HG03521 (cell line): ENCODE measurements around the gene FOXQ1.
"Not testable (repeated sequence)": the region's sequence is repeated elsewhere in the genome, so short reads cannot be mapped to it uniquely, and the experiment has no call there.

Source experiments
- ATAC-seq: cut with Tn5 transposase; IDR thresholded peaks from one replicate; pipeline ENCODE4 v1.9.1; 2021; ENCODE audit warnings: mild to moderate bottlenecking, moderate library complexity; ENCODE audit not compliant: unreplicated experiment

FOXQ1 gene

DNA sequence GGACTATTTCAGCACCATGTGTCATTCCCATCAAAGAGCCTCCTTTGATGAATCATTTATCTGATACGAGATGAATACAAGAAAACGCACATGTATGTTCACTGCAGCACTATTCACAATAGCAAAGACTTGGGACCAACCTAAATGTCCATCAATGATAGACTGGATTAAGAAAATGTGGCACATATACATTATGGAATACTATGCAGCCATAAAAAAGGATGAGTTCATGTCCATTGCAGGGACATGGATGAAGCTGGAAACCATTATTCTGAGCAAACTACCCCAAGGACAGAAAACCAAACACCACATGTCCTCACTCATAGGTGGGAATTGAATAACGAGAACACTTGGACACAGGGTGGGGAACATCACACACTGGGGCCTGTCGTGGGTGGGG, 49.8 kb downstream of the FOXQ1 start:
- ATAC-seq: not testable (repeated sequence)

DNA sequence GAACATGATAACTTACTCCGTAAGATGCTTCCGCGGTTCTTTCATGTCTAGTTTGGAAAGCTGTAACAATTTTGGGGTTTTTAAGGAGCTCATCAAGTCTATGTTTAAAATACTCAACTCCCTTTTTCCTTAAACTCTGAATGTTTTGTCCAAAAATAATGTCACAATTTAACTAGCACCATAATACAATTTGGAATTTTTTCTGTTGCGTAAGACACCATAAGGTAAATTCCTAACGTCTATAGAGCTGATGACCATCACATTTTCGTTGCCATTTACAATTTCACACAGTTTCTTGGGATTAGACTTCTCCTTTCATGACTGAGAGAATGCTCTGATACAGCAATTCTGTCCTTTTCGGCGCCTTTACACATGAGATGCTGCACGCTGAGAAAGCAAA, 50.7 kb downstream of the FOXQ1 start:
- no peak for ATAC-seq

DNA sequence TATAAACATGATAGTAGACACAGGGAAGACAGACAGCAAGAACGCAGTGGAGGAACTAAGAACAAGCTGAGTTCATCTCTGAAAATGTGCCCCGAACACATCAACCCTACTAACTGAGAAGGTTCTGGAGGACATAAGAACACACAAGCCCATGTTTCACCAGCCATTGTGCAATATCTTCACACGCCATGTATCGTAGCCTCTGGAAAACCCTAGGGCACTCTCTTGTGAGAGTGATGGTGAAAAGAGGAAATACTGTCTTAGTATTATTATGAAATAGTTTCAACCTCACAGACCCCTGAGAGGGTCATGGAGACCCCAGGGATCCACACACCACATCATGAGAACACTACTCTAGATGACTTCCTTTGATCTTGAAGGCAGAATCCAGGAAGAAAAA, 51.4 kb downstream of the FOXQ1 start:
- ATAC-seq: no peak

DNA sequence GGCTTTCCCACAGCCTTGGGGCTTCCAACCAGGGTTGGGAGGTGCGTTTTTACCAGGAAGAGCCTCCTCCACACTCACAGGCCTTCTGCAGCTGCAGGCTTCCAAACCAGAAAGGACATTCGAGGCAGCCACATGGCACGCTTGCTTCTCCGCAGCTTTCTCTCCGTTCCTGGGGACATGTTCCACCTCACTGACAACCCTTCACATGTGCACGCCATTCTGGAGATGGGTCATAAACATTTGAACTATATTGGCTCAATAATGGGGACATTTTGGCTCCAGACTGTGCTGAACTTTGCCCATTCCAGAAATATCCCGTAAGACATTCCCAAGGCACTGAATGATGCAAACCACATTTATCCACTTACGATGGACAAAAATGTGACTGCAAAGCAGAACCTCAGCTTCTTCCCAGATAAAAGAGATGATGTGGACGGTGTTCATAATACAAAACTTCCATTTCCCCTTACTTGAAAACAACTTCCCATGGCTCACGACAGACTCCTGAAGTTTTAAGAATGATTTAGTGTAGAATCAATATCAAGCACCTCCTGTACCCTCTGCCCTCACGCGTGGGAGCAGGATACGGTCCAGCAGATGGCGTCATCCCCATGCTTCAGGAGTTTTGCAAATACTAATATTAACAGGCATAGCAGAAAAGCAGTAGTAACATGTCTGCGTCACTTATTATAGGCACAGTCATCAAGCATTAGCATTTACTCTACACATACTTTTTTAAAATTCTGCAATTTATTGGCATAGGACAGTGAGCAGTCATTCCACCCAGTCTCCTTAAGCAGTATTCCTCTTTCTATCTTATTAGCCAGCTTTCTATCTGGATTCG, 52.1 kb downstream of the FOXQ1 start:
- ATAC-seq: no peak
